Tibial nerve (tissue), 4 donors: ENCODE results near the gene FHOD1.

Source experiments
- CTCF ChIP-seq, 5 experiments: fragments of 200-600 bp in 3 of 5; fragments of 450-650 bp in 2 of 5; sonication (generic) in 3 of 5; IDR thresholded peaks; one replicate each; pipeline ENCODE4 v1.5.1; 2016 to 2019; ENCODE audit warnings: antibody characterized with exemption in 5 of 5, mild to moderate bottlenecking in 3 of 5, moderate library complexity in 2 of 5
- EP300 ChIP-seq, 2 donors: sonication (generic); formaldehyde crosslinking; IDR thresholded peaks; one replicate each; pipeline ENCODE4 v1.6.1; 2017; ENCODE audit warnings: antibody characterized with exemption in 2 of 2, mild to moderate bottlenecking in 1 of 2
- POLR2A ChIP-seq, 2 donors: fragments of 450-650 bp; IDR thresholded peaks; one replicate each; pipeline ENCODE4 v1.6.1; 2017; ENCODE audit warnings: antibody characterized with exemption in 2 of 2, mild to moderate bottlenecking in 2 of 2, moderate library complexity in 2 of 2

- TF ChIP-seq CTCF (IDR thresholded peaks at IDR 0.05) (no peak), POLR2A (IDR thresholded peaks at IDR 0.05) (no peak), EP300 (IDR thresholded peaks at IDR 0.05) (no peak)
Observed at GRCh38 chr16:67277294-67277998, 30.2 kb upstream of the FHOD1 start.
